Smooth muscle cell (in vitro differentiated cells): Measurements from ENCODE around the gene ZNF664. TPM values are rescaled to one million over a fixed set of nuclear protein-coding genes. Genes with fewer than 3 reads are reported as not detected.

Source experiments
- DNase-seq: peaks from one replicate; lab custom pipeline; 2025; ENCODE audit not compliant: unreplicated experiment; lab: John Stamatoyannopoulos, UW
- H2AFZ ChIP-seq: fragments of 200-600 bp; sonication (generic); 2 replicates; pipeline ENCODE4 v1.6.0; 2016; ENCODE audit warnings: antibody characterized with exemption, low read depth, mild to moderate bottlenecking
- H3F3A ChIP-seq: fragments of 200-600 bp; sonication (generic); 2 replicates; pipeline ENCODE4 v1.6.0; 2017; ENCODE audit warnings: antibody characterized with exemption, low read depth
- H3K27ac ChIP-seq: fragments of 200-600 bp; sonication (generic); 2 replicates; pipeline ENCODE4 v1.5.1; 2016; ENCODE audit warnings: low read depth, mild to moderate bottlenecking
- H3K27me3 ChIP-seq: fragments of 200-600 bp; sonication (generic); 2 replicates; pipeline ENCODE4 v1.6.1; 2016; ENCODE audit warnings: low read depth, mild to moderate bottlenecking
- H3K36me3 ChIP-seq: fragments of 200-600 bp; sonication (generic); 2 replicates; pipeline ENCODE4 v1.5.1; 2016; ENCODE audit warnings: low read depth
- H3K4me1 ChIP-seq: fragments of 200-600 bp; sonication (generic); 2 replicates; pipeline ENCODE4 v1.5.1; 2016; ENCODE audit warnings: low read depth
- H3K4me2 ChIP-seq: fragments of 200-600 bp; sonication (generic); 2 replicates; pipeline ENCODE4 v1.6.0; 2016; ENCODE audit warnings: mild to moderate bottlenecking
- H3K4me3 ChIP-seq: fragments of 200-600 bp; sonication (generic); 2 replicates; pipeline ENCODE4 v1.5.1; 2016; ENCODE audit warnings: mild to moderate bottlenecking
- H3K79me2 ChIP-seq: fragments of 200-600 bp; sonication (generic); 2 replicates; pipeline ENCODE4 v1.6.0; 2016; ENCODE audit warnings: low read depth, mild to moderate bottlenecking
- H3K9ac ChIP-seq: fragments of 200-600 bp; sonication (generic); 2 replicates; pipeline ENCODE4 v1.6.0; 2016; ENCODE audit warnings: low read depth
- H3K9me3 ChIP-seq: fragments of 200-600 bp; sonication (generic); replicated peaks from 2 replicates; pipeline ENCODE4 v1.5.1; 2016; ENCODE audit warnings: low read depth
- H4K20me1 ChIP-seq: fragments of 200-600 bp; sonication (generic); 2 replicates; pipeline ENCODE4 v1.6.0; 2016; ENCODE audit warnings: low read depth
- CTCF ChIP-seq: fragments of 200-600 bp; sonication (generic); IDR thresholded peaks from 2 replicates; pipeline ENCODE4 v1.5.1; 2017; ENCODE audit warnings: borderline replicate concordance, mild to moderate bottlenecking, antibody characterized with exemption; ENCODE audit not compliant: insufficient read depth, poor library complexity, severe bottlenecking
- WGBS: methylation state at CpG from one replicate; pipeline ENCODE4 v1.1.7; 2016; ENCODE audit warnings: low lambda C conversion rate; 5-methylcytosine and 5-hydroxymethylcytosine counted together
- polyA plus RNA-seq: library from polyadenylated mRNA; unstranded; fragments of >200 nt; fragmentation: Nextera tagmentation; extraction: Ambion mirVana; gene quantifications from 2 replicates; pipeline ENCODE4 v1.2.1, GENCODE V29; 2016
- total RNA-seq: library from RNA; depleted of rRNA; stranded (reverse); fragments of >200 nt; gene quantifications from 2 replicates; pipeline ENCODE4 v1.2.3, GENCODE V29; 2014

The ZNF664 gene
- total and polyA plus RNA-seq, 2 experiments from 2014 or later = 6.4 to 47.7 TPM

GRCh38 chr12:124040737-124041136 lies 67.7 kb downstream of the ZNF664 start:
- H2AFZ ChIP-seq = no peak overlapping the region
- H3F3A ChIP-seq = peaks cover 6% of the 10 kb centered on the region
- H3K27me3 ChIP-seq = no peaks in the 10 kb centered on the region
- H3K36me3 ChIP-seq = no peaks in the 10 kb centered on the region
- no peaks in the 10 kb centered on the region for H3K79me2 ChIP-seq
- DNase-seq = no peak
- H3K27ac ChIP-seq = no peak overlapping the region
- no peak overlapping the region for H3K4me3 ChIP-seq
- no peaks in the 10 kb centered on the region for H3K9me3 ChIP-seq
- WGBS = 86% methylated on average over 2 of the region's 2 CpGs
- no peak for TF ChIP-seq CTCF
- H4K20me1 ChIP-seq = no peaks in the 10 kb centered on the region
- no peak overlapping the region for H3K4me2 ChIP-seq
- no peak overlapping the region for H3K9ac ChIP-seq
- peaks cover 11% of the 10 kb centered on the region for H3K4me1 ChIP-seq

GRCh38 chr12:124041907-124042306 lies 68.9 kb downstream of the ZNF664 start:
- Histone ChIP-seq H2AFZ (no peak overlapping the region), H3K4me2 (no peak overlapping the region), H3K9ac (no peak overlapping the region), H3K4me1 (peaks cover 7% of the 10 kb centered on the region), H3K36me3 (no peaks in the 10 kb centered on the region), H3K27me3 (no peaks in the 10 kb centered on the region), H3F3A (peaks cover 6% of the 10 kb centered on the region), H3K27ac (no peak overlapping the region), H3K9me3 (no peaks in the 10 kb centered on the region), H4K20me1 (no peaks in the 10 kb centered on the region), H3K4me3 (no peak overlapping the region), H3K79me2 (no peaks in the 10 kb centered on the region)
- DNase-seq = no peak
- no peak for TF ChIP-seq CTCF
- WGBS = 98% methylated on average over 10 of the region's 10 CpGs

GRCh38 chr12:124044021-124044420 lies 71.0 kb downstream of the ZNF664 start:
- H3K4me1 ChIP-seq = peaks cover 4% of the 10 kb centered on the region
- H3K79me2 ChIP-seq = no peaks in the 10 kb centered on the region
- no peaks in the 10 kb centered on the region for H3K9me3 ChIP-seq
- H3K27me3 ChIP-seq = no peaks in the 10 kb centered on the region
- no peak overlapping the region for H2AFZ ChIP-seq
- WGBS = 86% methylated on average over 8 of the region's 8 CpGs
- no peaks in the 10 kb centered on the region for H3K36me3 ChIP-seq
- no peak overlapping the region for H3K4me2 ChIP-seq
- no peaks in the 10 kb centered on the region for H4K20me1 ChIP-seq
- no peak overlapping the region for H3K27ac ChIP-seq
- no peak for DNase-seq
- H3K9ac ChIP-seq = no peak overlapping the region
- peaks cover 6% of the 10 kb centered on the region for H3F3A ChIP-seq
- TF ChIP-seq CTCF = no peak
- no peak overlapping the region for H3K4me3 ChIP-seq

- Histone ChIP-seq H3K36me3 (no peaks in the 10 kb centered on the region), H3K27me3 (no peaks in the 10 kb centered on the region), H3K27ac (no peak overlapping the region), H2AFZ (no peak overlapping the region), H3K9ac (no peak overlapping the region), H3K4me1 (peaks cover 4% of the 10 kb centered on the region), H3K9me3 (no peaks in the 10 kb centered on the region), H3K4me2 (no peak overlapping the region), H4K20me1 (no peaks in the 10 kb centered on the region), H3F3A (peaks cover 1% of the 10 kb centered on the region), H3K79me2 (no peaks in the 10 kb centered on the region), H3K4me3 (no peak overlapping the region)
- no peak for DNase-seq
- no peak for TF ChIP-seq CTCF
- WGBS = 65% methylated on average over 15 of the region's 15 CpGs
Observed at GRCh38 chr12:124044809-124045321, 71.8 kb downstream of the ZNF664 start.
